HG02798 (cell line): ENCODE data around the gene MICB.
"Not testable (repeated sequence)": the region's sequence is repeated elsewhere in the genome, so short reads cannot be mapped to it uniquely, and the experiment has no call there.

Experiments
- ATAC-seq: cut with Tn5 transposase; IDR thresholded peaks from one replicate; pipeline ENCODE4 v1.9.1; 2021; ENCODE audit warnings: mild to moderate bottlenecking; ENCODE audit not compliant: unreplicated experiment, poor library complexity

The MICB gene

DNA sequence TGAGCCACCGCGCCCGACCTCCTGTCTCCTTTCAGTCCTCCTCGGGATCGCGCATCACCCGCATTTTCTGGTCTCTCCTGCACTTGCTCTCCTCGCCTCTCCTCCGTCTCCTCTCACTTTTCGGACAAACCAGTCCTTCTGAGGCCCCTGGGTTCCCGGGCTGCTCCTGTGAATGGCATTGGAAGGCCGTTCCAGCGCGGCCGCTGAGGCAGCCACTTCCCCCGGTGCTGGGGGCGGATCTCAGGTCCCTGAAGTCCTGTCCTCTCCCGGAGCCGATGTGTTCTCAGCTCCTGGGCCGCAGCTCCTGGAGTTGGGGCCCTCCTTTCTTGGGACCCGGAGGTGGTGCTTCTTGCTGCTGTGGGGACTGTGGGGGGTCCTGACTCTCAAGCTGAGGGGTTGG lies 803 bp downstream of the MICB start:
- ATAC-seq = no peak

DNA sequence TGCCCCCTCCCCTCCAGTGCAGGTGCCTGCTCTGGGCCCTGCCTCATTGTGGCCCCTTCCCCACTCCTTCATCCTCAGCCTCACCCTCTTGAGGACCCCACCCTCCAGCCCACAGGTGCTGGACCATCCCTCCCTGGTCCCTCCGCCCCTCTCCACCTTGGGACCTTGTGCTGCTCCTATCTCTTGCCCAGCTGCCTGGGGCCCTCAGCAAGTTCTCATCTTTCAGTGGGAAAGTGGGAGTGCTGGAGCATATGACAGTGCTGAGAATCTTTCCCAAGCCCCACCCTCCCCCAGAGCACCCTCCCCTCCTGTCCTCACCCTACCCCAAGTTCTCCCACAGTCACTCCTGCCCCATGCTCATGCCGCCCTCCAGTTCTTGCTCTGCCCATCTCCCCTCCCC lies 1.7 kb downstream of the MICB start:
- not testable (repeated sequence) for ATAC-seq

- ATAC-seq = no peak
Measured at GRCh38 chr6:31502586-31502985, 4.6 kb downstream of the MICB start.

GRCh38 chr6:31509036-31509435 lies 11.1 kb downstream of the MICB start:
- ATAC-seq = not testable (repeated sequence)

DNA sequence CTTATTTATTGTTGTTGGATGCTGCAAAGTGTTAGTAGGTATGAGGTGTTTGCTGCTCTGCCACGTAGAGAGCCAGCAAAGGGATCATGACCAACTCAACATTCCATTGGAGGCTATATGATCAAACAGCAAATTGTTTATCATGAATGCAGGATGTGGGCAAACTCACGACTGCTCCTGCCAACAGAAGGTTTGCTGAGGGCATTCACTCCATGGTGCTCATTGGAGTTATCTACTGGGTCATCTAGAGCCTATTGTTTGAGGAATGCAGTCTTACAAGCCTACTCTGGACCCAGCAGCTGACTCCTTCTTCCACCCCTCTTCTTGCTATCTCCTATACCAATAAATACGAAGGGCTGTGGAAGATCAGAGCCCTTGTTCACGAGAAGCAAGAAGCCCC lies 12.1 kb downstream of the MICB start:
- no peak for ATAC-seq

GRCh38 chr6:31513456-31514165 lies 15.7 kb downstream of the MICB start:
- ATAC-seq = no peak

DNA sequence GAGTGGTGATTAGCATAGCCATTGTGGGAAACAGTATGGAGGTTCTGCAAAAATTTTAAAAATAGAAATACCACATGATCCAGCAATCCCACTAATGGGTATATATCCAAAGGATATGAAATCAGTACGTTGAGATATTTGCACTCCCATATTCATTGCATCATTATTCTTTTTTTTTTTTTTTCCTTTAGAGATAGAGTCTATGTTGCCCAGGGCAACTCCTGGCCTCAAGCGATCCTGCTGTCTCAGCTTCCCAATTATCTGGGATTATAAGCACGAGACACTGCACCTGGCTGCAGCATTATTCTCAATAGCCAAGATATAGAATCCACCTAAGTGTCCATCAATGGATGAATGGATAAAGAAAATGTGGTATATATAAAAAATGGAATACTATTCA lies 23.9 kb downstream of the MICB start:
- no peak for ATAC-seq

- no peak for ATAC-seq
Measured at GRCh38 chr6:31525553-31525931, 27.6 kb downstream of the MICB start.

DNA sequence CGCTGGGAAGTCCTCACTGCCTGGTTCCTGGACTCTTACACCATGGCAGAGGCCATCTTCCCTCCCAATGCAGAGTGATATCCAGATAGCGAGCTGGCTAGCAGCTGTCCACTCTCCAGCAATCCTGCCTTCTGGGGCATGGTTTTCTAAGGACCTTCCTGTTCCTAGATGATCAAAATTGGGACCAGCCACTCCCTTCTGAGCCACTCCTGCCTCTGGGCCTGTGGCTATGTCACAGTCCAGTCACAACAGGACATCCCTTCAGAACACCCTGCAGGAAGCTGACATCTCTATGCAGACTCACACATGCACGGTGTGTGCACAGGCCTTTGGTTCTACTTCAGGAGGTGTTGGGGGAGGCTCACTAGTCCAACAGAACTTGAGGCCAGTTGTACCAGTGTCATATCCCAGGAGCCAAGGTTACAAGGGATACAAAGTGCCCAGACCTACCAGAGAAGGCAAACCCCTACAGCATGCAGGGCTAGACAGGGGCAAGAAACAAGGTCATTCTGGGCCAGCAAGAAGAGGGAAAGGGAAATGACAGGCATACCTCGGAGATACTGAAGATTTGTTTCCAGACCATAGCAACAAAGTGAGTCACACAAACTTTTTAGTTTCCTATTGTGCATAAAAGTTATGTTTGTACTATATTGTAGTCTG lies 28.1 kb downstream of the MICB start:
- no peak for ATAC-seq

GRCh38 chr6:31528307-31528777 lies 30.4 kb downstream of the MICB start:
- ATAC-seq = no peak

DNA sequence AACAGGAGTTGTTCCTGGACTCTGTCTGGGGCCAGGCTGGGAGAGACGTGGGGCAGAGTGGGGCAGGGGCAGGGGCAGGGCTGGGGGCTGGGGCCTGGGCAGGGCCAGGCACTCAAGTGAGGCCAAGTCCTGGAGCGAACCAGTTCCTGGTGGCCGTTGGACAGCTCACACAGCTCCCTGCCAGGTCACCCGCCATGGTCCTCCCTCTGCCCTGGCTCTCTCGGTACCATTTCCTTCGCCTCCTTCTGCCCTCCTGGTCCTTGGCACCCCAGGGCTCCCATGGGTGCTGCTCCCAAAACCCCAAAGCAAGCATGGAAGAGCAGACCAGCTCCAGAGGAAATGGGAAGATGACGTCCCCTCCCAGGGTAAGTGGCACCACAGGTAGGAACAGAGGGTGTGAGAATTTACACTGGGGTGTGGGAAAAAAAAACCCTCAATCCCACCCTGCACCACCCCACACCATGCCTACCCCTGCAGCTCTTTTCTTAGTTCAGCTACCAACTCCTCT lies 30.9 kb downstream of the MICB start, which contains the start of gene MCCD1:
Gene MCCD1, plus strand, starts transcription at position 142 of the 508 bp plus-strand sequence. Its CDS starts 53 bp downstream, at position 195.
- no peak for ATAC-seq

DNA sequence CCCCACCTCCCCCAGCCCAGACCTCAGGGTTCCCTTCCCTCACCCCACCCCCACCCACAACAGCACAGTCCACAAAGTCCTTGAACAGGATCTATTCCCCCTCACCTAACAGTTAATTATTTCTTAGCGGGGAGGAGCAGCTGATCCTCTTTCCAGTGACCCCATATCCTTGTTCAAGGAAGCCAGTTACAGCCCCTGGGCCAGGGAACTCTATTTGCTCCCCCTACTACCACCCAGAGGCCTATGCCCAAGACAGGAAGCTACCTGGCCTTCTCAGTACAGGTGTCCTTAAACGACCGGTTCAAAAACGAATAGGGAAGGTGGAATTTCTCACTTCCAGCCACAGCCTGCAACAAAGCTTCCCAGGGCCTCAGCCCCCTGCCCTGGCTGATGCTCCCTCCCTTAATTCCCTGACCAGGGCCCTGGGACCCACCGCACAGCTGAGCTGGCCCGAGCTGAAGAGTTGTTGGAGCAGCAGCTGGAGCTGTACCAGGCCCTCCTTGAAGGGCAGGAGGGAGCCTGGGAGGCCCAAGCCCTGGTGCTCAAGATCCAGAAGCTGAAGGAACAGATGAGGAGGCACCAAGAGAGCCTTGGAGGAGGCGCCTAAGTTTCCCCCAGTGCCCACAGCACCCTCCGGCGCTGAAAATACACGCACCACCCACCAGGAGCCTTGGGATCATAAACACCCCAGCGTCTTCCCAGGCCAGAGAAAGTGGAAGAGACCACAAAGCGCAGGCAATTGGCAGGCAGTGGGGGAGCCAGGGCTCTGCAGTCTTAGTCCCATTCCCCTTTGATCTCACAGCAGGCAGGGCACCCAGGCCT lies 31.6 kb downstream of the MICB start:
- no peak for ATAC-seq

GRCh38 chr6:31530659-31531058 lies 32.7 kb downstream of the MICB start:
- ATAC-seq = no peak

DNA sequence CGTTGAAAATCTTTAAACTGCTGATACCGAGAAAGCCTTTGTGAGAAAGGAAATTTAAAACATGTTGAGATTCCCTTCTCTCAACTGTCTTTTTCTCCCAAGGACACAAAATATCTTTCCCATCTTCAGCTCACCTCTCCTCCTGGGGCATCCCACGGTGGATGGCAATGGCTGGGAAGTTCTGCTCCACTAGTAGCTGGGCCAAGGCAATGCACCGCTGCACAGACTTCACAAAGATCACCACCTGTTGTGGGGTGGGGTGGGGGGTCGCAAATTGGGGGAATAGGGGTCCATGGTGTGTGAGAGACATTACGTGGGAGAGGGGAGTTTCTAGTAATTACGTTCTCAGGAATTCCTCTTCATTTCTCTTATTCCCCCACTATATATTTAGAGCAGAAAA lies 33.2 kb downstream of the MICB start:
- no peak for ATAC-seq

DNA sequence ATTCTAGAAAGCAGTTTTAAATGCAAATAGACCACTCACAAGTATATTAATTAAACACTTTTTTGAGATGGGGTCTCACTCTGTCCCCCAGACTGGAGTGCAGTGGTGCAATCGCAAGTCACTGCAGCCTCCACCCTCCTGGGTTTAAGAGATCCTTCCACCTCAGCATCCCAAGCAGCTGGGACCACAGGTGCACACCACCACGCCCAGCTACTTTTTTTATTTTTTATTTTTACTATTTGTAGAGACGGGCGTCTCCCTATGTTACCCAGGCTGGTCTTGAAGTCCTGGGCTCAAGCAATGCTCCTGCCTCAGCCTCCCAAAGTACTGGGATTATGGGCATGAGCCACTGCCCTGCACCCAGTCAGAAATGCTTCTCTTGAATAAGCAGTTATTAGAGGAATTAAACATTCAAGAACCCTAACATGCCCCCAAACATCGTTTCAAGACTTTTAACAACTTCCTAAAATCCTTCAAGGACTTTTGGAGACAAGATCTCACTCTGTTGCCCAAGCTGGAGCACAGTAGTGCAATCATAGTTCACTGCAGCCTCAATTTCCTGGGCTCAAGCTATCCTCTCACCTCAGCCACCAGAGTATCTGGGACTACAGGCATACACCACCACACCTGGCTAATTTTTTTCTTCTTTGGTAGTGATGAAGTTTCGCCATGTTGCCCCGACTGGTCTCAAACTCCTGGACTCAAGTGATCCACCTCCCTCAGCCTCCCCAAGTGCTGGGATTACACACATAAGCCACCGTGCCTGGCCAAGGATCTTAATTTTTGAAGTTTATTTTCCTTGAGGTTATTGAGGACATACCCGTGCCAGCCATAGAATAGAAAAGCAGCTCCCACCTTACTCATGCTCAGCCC lies 34.1 kb downstream of the MICB start:
- ATAC-seq = no peak

GRCh38 chr6:31532644-31533454 lies 34.9 kb downstream of the MICB start:
- ATAC-seq = no peak

GRCh38 chr6:31533455-31533841 lies 35.5 kb downstream of the MICB start:
- no peak for ATAC-seq

DNA sequence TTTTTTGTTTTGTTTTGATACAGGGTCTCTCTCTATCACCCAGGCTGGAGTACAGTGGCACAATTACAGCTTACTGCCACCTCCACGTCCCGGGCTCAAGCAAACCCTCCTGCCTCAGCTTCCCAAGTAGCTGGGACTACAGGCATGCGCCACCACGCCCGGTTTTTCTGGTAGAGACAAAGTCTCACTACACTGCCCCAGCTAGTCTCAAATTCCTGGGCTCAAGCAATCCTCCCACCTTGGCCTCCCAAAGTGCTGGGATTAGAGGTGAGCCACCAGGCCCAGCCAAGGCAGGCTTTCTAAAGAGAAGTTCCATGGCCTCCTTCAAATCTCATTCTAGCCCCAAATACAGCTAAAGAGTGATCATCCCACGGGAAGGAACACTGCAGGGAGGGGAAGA lies 36.1 kb downstream of the MICB start:
- no peak for ATAC-seq

DNA sequence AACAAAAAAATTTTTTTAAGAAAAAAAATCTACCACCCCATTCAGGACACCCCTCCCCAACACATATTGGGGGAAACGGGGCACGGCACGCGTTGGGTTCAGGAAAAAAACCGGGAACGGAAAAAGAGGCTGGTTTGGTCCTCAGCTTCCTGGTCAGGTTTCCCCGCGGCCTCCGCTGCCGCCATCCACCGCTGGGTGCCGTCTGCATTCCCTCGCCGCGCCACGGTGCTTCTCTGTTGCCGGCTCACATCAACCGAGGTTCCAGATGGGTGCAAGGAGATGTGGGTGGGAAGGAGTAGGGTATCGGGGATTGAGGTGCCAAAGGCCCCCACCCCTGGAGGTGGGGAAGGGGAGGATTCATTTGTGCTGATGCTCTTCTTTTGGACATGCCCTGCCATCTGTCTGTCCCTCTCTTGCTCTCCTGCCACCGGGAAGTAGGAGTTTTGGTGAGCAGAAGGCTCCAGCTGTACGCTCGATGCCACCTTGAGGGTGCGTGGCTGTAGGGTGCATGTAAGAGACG lies 36.6 kb downstream of the MICB start:
- no peak for ATAC-seq
